GM13977 (cell line): ENCODE measurements around the gene VGLL4.

Source experiments
- DNase-seq: peaks from one replicate; pipeline ENCODE4 v3.0.0; 2012; ENCODE audit warnings: low spot score
- in situ Hi-C: fragments of 300-500 bp; cut with MboI; formaldehyde crosslinking; loops from one replicate; pipeline ENCODE4 v1.12.0; 2022; ENCODE audit warnings: low sequenced_read_pairs, low pct_unique_long_range_greater_than_20kb, mixed read lengths, inconsistent platforms; ENCODE audit not compliant: unreplicated experiment
- TF ChIP-seq, protein P1 (sequence below): IDR thresholded peaks from 2 replicates; pipeline ENCODE4 v1.5.1; 2012; ENCODE audit warnings: mild to moderate bottlenecking, control low read depth; ENCODE audit not compliant: insufficient read depth; ENCODE audit errors: extremely low read depth, missing control alignments

The VGLL4 gene

GRCh38 chr3:11559816-11560633 is 83.7 kb downstream of the VGLL4 start:
- in situ Hi-C loops: no loop called here
- TF ChIP-seq, protein P1, sequence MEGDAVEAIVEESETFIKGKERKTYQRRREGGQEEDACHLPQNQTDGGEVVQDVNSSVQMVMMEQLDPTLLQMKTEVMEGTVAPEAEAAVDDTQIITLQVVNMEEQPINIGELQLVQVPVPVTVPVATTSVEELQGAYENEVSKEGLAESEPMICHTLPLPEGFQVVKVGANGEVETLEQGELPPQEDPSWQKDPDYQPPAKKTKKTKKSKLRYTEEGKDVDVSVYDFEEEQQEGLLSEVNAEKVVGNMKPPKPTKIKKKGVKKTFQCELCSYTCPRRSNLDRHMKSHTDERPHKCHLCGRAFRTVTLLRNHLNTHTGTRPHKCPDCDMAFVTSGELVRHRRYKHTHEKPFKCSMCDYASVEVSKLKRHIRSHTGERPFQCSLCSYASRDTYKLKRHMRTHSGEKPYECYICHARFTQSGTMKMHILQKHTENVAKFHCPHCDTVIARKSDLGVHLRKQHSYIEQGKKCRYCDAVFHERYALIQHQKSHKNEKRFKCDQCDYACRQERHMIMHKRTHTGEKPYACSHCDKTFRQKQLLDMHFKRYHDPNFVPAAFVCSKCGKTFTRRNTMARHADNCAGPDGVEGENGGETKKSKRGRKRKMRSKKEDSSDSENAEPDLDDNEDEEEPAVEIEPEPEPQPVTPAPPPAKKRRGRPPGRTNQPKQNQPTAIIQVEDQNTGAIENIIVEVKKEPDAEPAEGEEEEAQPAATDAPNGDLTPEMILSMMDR: no peak
- no peak for DNase-seq

DNA sequence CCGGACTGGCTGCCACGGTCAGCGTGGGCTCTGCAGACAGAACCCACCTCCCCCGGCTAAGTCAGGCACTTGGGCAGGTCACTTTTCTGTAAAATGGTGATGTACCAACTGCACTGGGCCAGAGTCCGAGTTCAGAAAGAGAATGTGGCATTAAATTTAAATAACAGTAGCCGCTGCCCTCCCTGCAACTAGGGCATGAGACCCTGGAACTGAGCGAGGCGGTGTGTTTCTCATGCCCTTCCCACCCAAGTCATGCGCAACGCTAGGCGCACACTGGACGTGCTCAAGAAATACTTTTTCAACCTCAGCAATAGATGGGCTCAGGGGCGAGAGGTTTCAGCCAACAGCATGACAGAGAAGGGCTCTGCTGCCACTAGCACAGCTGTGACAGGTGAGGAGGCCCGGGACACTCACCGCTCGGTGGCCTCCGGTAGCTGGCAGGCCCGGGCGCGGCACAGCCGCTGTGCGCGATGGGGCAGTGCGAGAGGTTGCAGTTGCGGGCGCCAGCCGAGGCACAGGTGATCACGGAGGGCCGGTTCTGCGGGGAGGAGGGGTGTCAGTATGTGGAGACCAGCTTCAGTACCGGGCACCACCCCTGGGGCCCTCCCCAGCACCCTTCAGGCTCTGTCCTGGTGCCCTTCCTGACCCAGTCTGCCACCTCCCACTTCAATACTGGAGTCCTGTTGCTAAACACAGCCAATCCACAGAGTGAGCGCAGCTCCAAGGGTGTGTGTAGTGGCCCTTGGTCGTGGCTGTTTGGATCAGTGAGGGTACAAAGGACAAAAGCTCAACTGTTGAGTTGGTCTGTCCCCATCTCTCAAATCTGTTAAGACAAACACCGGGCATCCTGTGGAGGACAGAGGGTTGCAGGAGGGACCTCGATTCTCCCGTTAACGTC is 84.5 kb downstream of the VGLL4 start:
- TF ChIP-seq, protein P1: no peak
- no peak for DNase-seq
- in situ Hi-C loops: no loop called here

DNA sequence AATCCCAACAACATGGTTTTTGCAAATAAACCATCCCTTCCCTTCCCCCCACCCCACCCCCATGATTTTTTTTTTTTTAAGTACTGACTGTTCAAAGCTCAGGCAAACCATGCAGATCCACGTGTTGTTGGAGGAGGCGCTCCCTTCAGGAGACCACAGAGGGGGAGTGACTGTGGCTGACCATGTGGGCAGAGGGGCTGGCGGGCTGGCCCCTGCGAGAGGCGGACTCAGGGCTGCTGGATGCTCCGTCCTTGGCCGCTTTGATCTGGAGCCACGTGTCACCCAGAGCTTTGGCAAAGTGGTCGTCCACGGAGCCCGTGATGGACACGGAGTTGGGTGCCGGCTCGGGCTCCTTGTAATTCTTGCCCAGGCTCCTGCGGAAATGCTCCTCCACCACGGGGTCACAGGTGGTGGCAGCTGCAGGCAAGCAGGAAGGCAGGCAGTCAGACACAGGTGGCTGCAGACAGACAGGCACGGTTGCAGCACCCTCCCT is 85.3 kb downstream of the VGLL4 start:
- DNase-seq: no peak
- in situ Hi-C loops: no loop called here
- TF ChIP-seq, protein P1: no peak

GRCh38 chr3:11558002-11558401 is 85.7 kb downstream of the VGLL4 start:
- no peak for DNase-seq
- TF ChIP-seq, protein P1: no peak
- in situ Hi-C loops: no loop called here

- TF ChIP-seq, protein P1: no peak
- no peak for DNase-seq
- in situ Hi-C loops: no loop called here
Measured at GRCh38 chr3:11556851-11557644, 86.7 kb downstream of the VGLL4 start.
